NCI-H446 treated with DMSO at 0.1 percent for 48 hours (cell line): Measurements from ENCODE around the gene IFT81.
"Not testable (repeated sequence)": the region's sequence is repeated elsewhere in the genome, so short reads cannot be mapped to it uniquely, and the experiment has no call there.

Source experiments
- DNase-seq: peaks from one replicate; lab custom pipeline; 2025; lab: John Stamatoyannopoulos, UW

Gene IFT81

DNA sequence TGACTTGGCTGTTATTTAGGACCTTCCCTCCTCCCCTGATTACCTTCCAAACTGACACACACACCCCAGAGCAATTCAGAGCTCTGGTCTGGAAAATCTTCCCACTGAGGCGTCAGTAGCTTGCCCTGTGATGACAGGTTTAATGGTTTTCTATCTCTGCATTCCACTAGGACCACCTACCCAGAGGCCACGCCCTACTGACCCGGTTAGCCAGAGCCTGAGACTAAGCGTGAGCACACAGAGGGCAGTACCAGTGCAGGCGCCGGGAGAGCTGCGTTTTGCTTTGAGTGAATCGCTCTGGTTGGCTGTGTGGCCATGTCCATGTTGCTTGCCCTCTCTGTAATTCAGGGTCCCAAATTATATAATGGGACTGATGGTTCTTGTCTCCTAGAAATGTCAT, 120.7 kb downstream of the IFT81 start:
- no peak for DNase-seq

DNA sequence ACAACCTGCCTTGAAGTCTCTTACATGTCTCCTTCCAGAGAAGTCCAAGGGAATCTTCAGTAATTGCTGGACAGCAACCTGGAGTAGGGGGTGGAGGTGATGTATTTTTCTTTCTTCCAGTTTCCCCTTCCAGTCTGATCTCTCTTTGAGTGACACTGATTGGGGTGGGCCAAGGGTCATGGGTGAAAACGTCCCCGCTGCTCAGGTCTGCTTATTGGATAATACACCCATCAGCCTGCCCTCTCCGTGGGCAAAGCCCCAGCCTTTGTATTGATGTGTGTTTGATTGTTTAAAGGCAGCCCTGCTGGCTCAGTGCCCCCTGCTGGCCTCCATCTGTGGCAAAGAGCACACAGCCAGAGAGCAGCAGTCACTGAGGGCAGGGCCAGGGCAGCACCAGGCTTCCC, 121.2 kb downstream of the IFT81 start:
- DNase-seq = no peak

DNA sequence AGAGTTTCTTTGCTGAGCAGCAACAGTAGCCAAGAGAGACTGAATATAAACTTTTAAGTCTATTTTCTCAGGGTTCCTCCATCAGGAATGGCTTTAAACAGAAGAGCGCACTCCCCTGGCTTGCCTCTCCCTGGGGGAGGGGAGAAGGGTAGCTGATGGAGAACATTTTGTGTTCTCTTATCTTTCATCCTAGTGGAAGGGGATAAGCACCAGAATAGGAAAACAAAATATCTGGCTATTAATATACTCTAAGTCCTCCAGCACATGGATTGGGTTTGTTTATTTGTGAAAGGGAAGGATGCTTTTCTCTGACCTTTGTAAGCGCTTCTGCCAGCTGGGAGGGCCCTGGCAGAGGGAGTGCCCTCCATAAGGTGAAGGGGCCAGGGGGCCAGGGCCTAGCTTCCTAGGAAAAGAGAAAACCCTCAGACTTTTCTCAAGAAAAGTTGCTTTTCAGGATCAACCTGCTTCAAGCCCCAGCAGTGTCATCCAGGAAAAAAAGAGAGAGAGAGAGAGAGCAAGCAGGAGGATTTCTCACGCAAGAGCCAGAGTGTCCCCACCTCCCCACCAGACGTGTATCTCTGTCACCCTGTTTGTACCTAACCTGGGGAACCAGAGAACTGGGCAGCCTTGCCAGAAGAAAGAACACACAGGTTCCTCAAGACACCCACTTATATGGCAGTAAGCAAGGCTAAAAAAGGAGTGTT, 122.6 kb downstream of the IFT81 start:
- no peak for DNase-seq

DNA sequence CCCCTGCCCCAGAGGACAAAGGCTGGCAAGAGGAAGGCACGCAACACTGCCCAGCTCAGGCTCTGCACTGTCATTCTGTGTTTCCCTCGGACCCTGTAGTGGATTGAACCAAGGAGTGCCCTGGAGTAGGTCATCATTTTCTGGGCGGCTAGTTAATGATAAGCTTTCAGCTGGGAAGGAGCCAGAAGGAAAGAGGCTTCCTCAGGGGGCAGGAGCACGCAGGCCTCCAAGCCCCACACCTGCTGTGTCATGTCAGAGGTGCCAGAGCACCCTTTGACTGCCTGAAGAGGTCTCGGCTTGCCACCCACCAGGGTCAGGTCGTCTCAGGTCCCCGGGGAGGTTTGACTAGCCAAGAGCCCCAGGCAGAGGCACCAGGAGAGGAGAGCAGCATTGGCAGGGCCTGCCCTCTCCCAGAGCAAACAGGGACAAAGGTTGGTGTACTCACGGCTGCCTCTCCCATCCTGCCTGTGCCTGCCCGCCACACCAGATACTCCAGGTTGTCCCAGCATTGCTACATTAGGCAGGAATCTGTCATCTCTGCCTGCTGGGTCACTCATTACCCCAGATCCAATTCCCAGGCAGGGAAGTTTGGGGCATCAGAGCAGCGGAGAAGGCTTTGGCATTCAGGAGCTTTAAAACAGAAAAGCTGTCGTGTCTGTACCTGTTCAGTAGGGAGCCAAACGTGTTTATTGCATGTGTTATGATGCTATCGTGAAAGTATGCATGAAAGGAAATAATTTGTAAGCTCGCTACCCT, 123.4 kb downstream of the IFT81 start:
- no peak for DNase-seq

DNA sequence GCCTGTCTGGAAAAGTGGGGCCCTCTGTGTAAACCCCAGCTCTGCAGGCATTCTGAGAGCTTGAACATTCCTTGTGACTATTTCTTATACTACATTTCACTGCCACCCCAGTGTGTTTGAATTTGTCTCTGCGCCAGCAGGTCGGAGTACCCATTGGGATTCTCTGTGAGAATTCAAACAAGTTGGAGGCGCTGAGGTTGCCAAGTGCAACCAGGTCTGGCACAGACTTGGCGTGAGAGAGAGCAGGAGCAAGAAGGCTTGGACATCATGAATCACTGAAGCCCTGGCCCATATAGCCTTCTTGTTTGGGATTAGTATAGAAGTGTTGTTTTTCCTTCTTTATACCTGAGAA, 123.9 kb downstream of the IFT81 start:
- DNase-seq = no peak

DNA sequence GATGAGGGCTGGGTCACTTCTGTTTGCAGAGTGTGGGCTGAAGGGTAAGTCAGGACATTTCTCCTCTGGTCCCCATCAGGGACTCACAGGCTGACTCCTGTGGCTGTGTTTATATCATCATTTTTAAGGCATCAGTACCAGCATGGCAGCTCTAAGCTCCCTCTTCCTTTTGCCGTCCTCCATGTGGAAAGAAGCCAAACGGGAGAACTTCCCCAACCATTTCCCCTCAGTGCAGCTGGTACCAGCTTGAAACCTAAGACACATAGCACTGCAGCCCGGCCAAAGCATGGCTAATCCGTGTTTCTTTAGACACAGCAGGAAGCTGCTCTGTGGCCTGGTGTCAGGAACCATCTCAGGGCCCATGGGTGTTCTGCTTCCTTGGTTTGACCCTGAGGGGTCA, 124.9 kb downstream of the IFT81 start:
- DNase-seq = no peak

DNA sequence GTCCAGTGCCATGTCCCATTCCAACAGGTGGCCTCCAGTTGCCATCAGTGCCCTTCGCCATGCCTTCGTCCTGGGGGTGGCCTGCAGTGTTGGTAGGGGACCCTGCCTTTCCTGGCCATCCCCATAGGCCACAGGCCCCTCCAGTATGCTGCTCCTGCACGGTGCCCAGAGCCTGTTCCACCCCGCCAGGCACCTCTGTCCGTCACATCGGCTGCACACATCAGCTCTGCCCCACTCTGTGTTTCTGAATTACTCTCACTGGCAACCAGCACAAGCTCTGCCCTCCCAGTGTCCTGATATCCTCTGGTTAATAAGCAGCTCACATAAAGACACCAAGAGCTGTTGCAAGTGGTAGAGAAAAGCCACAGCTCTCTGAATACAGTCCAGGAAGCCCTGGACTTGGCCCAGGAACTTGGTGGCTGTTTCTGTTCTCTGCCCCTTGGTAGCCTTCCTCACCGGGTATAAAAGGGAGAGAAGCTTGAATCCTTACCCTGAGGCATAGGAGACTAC, 125.6 kb downstream of the IFT81 start:
- DNase-seq = no peak

DNA sequence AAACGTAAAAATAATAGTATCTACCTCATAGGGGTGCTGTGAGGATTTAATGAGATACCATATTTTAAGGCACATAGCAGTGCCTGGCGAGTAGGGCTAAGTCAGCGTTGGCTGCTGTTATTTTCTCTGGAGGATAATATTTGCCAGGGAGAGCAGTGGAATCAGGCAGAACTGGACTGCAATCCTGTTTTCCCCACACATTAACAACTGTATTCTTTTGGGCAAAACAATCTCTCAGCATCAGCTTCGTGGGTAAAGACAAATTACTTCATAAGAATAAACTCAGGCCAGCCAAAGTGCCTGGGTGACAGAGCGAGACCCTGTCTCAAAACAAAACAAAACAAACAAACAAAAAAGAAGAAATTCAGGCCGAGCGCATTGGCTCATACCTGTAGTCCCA, 127.2 kb downstream of the IFT81 start:
- no peak for DNase-seq

DNA sequence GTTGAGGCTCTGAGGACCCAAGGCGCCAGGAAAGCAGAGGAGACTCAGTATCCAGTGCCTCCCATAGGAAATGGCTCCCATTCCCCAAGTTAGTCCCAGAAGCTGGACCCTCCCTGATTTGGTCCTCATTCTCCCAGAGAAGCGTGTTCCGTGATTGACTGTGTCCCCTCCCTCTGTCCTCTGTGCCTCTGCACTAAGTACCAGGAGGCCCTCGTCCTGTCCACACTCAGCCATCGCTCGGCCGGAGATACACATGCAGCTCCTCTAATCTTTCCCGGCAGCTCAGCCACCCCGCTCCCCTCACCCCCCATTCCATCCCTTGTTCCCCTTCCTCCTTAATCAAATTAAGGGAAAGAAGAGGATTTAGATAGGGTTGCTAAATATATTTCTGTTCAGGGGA, 128.6 kb downstream of the IFT81 start:
- no peak for DNase-seq

DNA sequence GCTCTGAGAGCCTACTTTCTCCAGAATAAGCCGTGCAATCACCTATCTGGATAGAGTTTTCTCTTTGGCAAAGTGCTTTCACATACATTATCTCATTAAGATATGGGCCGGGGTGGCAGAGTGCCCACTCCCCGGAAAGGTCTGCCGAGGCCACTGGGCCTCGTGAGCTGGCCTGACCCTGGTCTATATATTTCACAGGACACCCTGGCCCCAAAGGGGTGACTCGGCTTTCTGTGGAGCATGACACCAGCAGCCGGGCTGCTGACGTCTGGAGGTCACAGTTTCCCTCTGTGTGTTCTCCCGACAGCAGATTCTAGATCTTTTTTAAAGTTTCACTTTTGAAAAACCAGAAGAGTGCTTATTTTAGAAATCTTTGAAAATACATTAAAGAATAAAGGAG, 129.0 kb downstream of the IFT81 start:
- DNase-seq = no peak

DNA sequence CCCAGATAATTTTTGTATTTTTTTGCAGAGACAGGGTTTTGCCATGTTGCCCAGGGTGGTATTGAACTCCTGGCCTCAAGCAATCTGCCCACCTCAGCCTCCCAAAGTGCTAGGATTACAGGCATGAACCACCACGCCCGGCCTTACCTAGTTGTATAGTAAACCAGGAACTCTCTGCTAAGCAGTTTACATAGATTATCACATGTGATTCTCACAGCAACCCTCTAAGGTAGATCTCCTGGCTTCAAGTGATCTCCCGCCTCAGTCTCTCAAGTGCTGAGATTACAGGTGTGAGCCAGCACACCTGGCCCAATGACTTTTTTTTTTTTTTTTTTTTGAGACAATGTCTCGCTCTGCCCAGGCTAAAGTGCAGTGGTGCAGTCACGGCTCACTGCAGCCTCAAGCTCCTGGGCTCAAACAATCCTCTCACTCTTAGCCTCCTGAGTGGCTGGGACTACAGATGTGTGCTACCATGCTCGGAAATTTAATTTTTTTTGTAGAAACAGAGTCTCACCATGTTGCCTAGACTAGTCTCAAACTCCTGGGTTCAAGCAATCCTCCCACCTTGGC, 130.9 kb downstream of the IFT81 start:
- DNase-seq = no peak

DNA sequence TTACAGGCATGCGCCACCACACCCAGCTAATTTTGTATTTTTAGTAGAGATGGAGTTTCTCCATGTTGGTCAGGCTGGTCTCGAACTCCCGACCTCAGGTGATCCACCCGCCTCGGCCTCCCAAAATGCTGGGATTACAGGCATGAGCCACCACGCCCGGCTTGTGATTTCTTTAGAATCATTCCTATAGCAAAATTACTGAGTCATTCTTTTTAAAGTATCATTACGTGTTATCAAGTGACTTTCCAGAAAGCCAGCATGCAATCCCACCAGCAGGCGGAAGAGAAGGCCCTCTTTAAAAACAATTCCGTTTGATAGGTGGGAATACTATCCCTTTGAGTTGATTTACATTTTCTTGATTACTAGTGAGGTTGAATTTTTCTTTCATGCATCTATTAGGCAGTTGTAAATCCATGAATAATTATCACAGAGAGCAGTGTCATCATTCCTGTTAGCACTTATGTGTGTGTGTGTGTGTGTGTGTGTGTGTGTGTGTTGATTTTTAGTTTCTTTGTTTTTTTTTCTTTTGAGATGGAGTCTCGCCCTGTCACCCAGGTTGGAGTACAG, 131.8 kb downstream of the IFT81 start:
- DNase-seq = not testable (repeated sequence)

DNA sequence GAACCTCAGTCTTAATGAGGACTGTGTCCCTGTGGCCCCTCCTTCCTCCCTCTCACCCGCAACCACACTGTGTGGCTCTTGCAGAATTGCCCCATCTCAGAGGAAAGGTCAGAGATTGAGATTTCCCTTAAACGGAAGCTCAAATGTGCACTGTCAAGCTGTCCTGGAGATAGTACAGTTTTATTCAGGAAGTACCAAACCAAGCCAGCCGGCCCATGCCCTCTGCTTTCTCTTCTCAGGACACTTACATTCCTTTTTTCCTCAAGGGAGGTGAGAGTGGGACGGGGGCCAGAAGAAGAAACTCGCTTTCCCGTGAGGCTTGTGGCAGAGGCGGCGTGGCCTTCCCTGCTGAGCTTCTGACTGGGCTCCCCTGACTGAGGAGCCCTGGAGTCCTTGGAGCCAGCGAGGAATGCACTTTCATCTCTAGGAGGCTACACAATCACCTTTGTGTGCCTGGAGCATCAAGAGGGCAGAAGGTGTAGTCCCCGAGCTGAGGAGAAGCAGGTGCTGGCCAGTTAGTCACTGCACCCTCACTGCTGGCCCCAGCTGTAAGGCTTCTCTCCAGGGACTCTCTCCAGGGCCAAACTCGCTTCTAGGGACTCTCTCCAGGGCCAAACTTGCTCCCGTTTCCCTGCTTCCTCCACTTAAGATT, 132.7 kb downstream of the IFT81 start:
- no peak for DNase-seq

DNA sequence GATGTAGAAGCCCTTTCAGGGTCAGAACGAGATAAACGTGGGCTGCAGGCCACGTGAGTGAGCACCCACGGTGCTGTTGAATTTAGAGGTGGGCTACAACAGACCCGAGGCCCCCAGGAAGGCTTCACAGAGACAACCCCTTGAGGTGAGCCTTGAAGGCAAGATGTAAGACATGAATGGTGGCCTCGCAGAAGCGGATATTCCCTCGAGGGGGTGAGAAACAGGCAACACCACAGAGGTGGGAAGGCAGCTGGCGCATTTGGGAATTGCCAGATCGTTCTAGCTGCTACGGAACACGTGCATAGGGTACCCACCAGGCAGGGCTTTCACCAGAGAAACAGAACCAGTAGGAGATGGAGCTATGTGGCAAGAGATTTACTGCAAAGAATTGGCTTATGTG, 134.3 kb downstream of the IFT81 start:
- no peak for DNase-seq

DNA sequence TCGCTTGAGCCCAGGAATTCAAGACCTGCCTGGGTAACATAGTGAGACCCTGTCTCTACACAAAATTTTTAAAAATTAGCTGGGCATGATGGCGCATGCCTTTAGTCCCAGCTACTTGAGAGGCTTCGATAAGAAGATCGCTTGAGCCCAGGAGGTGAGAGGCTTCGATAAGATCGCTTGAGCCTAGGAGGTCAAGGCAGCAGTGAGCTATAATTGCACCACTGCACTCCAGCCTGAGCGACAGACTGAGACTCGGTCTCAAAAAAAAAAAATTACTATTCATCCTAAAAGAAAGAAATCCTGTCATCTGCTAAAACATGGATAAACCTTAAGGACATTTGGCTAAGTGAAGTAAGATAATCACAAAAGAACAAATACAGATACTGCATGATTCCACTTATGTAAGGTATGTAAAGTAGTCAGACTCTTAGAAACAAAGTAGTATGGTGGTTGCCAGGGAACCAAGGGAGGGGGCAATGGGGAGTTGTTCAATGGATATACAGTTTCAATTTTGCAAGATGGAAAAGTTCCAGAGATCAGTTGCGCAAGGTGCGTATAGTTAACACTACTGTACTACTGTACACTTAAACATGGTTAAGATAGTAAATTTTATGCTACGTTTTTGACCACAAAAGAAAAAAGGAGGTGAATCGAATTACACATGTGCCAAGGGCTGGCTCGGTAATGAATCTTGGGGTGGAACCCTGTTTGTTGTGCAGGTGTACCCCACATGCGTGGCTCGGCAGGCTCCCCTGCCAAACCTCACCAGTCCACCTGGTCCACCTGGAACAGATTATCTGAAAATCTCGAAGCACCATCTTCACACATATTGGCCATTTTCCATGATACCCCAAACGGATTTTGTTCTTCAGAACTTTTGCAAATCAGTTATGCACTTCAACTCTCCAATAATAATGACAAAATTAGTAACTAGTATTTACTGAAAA, 138.6 kb downstream of the IFT81 start:
- no peak for DNase-seq

DNA sequence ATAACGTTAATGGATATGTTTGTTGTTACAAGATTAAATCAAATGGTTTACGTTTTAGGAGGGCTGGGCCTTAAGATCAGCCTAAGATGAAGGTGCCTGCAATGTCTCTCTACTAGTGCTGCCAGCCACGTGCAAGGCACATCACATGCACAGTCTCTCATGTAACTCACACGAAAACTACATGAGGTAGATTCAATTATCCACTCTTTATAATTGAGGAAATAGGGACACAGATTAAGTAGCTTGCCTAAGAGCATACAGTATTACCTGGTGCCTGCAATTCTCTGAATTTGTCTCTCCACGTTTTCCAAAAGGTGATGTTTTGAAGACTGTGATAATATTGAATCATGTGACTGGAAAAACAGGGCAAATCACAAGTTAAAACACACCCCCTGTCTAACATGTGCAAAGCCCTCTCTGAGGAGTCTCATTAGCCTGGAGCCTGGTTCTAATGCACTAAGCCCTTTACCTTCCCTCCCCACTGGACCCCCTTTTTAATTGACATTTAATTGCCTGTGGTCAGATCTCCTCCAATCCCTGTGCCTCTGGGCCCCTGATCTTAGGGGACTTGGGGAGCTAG, 142.3 kb downstream of the IFT81 start:
- no peak for DNase-seq

DNA sequence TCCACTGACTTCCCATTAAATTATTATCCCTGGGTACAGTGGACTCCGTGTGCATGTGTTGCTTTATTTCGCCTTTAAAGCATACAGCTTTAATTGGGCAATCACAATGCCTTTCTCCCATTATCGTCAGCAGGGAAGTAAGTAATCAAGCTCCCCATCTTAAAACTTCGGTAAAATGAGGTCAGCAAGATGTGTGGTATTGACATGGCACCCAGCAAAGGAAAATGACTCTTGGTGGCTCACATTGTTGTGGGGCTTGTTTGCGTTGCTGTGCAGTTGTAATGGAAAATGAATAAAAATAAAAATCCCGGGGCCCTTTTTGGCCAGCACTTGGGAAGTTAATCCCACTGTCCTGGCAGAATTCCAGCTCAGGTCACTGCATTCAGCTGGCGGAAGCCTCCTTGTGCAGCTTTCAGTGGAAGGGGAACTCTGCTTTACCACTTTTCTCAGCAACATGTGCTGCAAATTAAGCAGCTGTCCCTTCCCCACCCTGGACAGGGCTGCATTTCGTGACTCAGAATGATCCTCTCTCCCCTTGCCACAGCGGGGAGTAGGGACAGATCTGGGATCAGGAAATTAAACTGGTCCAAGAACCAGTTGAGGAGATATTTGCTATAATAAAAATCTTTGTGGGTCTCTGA, 142.9 kb downstream of the IFT81 start:
- no peak for DNase-seq
